Loucy (cell line): ENCODE measurements around the gene EPN2.

Experiments used
- H2AFZ ChIP-seq: fragments of 200-600 bp; sonication (generic); 2 replicates; pipeline ENCODE4 v1.6.0; 2016; ENCODE audit warnings: antibody characterized with exemption, mild to moderate bottlenecking, low read length, moderate library complexity
- H3F3A ChIP-seq: fragments of 200-600 bp; 2 replicates; pipeline ENCODE4 v1.6.0; 2016; ENCODE audit warnings: antibody characterized with exemption, low read depth, mild to moderate bottlenecking
- H3K27me3 ChIP-seq: fragments of 200-600 bp; sonication (generic); 2 replicates; pipeline ENCODE4 v1.6.1; 2014; ENCODE audit warnings: low read length, mild to moderate bottlenecking; ENCODE audit not compliant: insufficient read depth, poor library complexity, severe bottlenecking
- H3K36me3 ChIP-seq: fragments of 200-600 bp; sonication (generic); 2 replicates; pipeline ENCODE4 v1.6.1; 2016; ENCODE audit warnings: low read length; ENCODE audit not compliant: insufficient read depth
- H3K4me1 ChIP-seq: fragments of 200-600 bp; sonication (generic); 2 replicates; pipeline ENCODE4 v1.5.1; 2014; ENCODE audit warnings: low read length, mild to moderate bottlenecking; ENCODE audit not compliant: insufficient read depth, poor library complexity, severe bottlenecking
- H3K4me2 ChIP-seq: fragments of 200-600 bp; sonication (generic); 2 replicates; pipeline ENCODE4 v1.6.0; 2014; ENCODE audit warnings: antibody characterized with exemption, low read length, low read depth, mild to moderate bottlenecking; ENCODE audit not compliant: poor library complexity, severe bottlenecking
- H3K4me3 ChIP-seq: fragments of 200-600 bp; sonication (generic); 2 replicates; pipeline ENCODE4 v1.5.1; 2014; ENCODE audit warnings: low read length, mild to moderate bottlenecking, mixed read lengths; ENCODE audit not compliant: poor library complexity, severe bottlenecking
- H3K79me2 ChIP-seq: fragments of 200-600 bp; sonication (generic); 2 replicates; pipeline ENCODE4 v1.6.1; 2014; ENCODE audit warnings: low read length; ENCODE audit not compliant: insufficient read depth
- H3K9ac ChIP-seq: fragments of 200-600 bp; sonication (generic); 2 replicates; pipeline ENCODE4 v1.6.0; 2014; ENCODE audit warnings: mild to moderate bottlenecking, low read depth, low read length, moderate library complexity; ENCODE audit not compliant: poor library complexity, severe bottlenecking
- H3K9me2 ChIP-seq: fragments of 200-600 bp; sonication (generic); replicated peaks from 2 replicates; pipeline ENCODE4 v1.6.1; 2016; ENCODE audit warnings: low read depth, low read length, mixed read lengths
- H3K9me3 ChIP-seq: fragments of 200-600 bp; sonication (generic); 2 replicates; pipeline ENCODE4 v1.6.1; 2014; ENCODE audit warnings: mild to moderate bottlenecking, antibody characterized with exemption, low read length, low read depth; ENCODE audit not compliant: insufficient read depth
- H4K20me1 ChIP-seq: fragments of 200-600 bp; sonication (generic); 2 replicates; pipeline ENCODE4 v1.6.0; 2014; ENCODE audit warnings: antibody characterized with exemption, low read length, mild to moderate bottlenecking; ENCODE audit not compliant: insufficient read depth, poor library complexity, severe bottlenecking
- EZH2phosphoT487 ChIP-seq: fragments of 200-600 bp; IDR thresholded peaks from 2 replicates; pipeline ENCODE4 v1.6.1; 2018; ENCODE audit warnings: antibody characterized with exemption, mild to moderate bottlenecking, moderate library complexity, borderline replicate concordance
- TF ChIP-seq, protein P1 (sequence below): fragments of 200-600 bp; sonication (generic); conservative IDR thresholded peaks from 2 replicates; pipeline ENCODE4 v1.5.1; 2014; ENCODE audit warnings: mild to moderate bottlenecking, antibody characterized with exemption, low read length

EPN2 gene

DNA sequence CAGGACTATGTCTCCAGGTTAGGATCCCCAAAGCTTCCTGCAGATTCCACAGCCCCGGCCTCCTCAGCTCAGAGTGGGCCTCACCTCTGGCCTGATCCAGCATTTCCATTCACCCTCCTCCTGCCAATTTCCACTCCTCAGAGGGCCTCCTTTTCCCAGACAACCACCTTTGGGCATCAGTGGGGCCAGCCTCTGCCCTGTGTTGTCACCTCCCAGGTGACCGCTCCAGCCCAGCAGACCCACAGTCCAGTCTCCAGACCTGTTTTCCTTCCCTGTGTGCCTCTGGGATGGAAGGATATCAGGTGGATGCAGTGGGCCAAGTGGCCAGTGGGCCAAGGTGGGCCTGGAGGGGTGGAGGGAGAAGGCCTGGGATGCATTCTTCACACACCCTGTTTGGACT lies 92.7 kb downstream of the EPN2 start:
- Histone ChIP-seq H3K4me2 (no peak overlapping the region), H3F3A (no peaks in the 10 kb centered on the region), H2AFZ (no peak overlapping the region), H3K9me3 (no peaks in the 10 kb centered on the region), H4K20me1 (no peaks in the 10 kb centered on the region), H3K9ac (no peak overlapping the region), H3K9me2 (no peaks in the 10 kb centered on the region), H3K4me3 (no peak overlapping the region), H3K36me3 (no peaks in the 10 kb centered on the region), H3K27me3 (peaks cover 3% of the 10 kb centered on the region), H3K79me2 (no peaks in the 10 kb centered on the region), H3K4me1 (no peaks in the 10 kb centered on the region)
- TF ChIP-seq EZH2phosphoT487 = no peak
- TF ChIP-seq, protein P1, sequence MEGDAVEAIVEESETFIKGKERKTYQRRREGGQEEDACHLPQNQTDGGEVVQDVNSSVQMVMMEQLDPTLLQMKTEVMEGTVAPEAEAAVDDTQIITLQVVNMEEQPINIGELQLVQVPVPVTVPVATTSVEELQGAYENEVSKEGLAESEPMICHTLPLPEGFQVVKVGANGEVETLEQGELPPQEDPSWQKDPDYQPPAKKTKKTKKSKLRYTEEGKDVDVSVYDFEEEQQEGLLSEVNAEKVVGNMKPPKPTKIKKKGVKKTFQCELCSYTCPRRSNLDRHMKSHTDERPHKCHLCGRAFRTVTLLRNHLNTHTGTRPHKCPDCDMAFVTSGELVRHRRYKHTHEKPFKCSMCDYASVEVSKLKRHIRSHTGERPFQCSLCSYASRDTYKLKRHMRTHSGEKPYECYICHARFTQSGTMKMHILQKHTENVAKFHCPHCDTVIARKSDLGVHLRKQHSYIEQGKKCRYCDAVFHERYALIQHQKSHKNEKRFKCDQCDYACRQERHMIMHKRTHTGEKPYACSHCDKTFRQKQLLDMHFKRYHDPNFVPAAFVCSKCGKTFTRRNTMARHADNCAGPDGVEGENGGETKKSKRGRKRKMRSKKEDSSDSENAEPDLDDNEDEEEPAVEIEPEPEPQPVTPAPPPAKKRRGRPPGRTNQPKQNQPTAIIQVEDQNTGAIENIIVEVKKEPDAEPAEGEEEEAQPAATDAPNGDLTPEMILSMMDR = no peak

DNA sequence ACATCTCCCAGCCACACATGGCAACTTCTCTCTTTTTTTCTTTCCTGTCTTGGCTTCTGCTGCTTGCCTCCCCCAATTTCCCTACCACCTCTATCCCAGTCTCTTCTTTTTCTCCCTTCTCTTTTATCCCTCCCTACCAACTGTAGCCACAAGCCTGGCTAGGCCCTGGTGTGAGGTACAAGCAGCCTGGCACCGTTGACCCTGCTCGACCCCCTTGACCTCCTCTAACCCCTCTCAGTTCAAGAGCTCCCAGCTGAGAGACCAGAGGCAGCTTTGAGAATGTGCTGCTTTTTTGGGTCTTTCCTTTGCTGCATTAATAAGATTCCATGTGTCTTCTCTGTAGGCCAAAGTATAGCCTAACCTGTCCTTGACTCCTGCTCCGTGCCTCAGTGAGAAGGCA lies 93.1 kb downstream of the EPN2 start:
- Histone ChIP-seq H3F3A (no peaks in the 10 kb centered on the region), H3K4me2 (no peak overlapping the region), H3K9ac (no peak overlapping the region), H3K36me3 (no peaks in the 10 kb centered on the region), H3K4me1 (no peaks in the 10 kb centered on the region), H3K79me2 (no peaks in the 10 kb centered on the region), H3K9me3 (no peaks in the 10 kb centered on the region), H4K20me1 (no peaks in the 10 kb centered on the region), H2AFZ (no peak overlapping the region), H3K4me3 (no peak overlapping the region), H3K9me2 (no peaks in the 10 kb centered on the region), H3K27me3 (peaks cover 6% of the 10 kb centered on the region)
- TF ChIP-seq, protein P1 = no peak
- TF ChIP-seq EZH2phosphoT487 = no peak

DNA sequence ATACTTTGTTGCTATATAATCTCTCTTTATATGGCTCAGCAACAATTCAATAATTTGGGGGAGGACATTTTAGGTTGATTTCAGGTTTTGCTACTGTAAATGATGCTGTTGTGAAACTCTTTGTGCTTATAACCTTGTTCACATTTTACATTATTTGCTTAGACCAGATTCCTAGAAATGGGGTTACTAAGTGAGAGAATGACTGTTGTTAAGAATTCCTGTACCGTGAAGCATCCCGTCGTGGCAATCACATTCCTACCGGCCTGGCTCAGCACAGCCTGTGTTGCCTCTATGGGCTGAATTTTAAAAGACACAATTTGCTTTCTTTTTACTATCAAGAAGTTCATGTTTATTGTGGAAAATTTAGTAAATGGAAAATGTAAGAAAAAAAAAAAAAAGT lies 94.0 kb downstream of the EPN2 start:
- Histone ChIP-seq H3F3A (no peaks in the 10 kb centered on the region), H3K4me3 (no peak overlapping the region), H2AFZ (no peak overlapping the region), H3K4me2 (no peak overlapping the region), H3K27me3 (peaks cover 14% of the 10 kb centered on the region), H3K4me1 (no peaks in the 10 kb centered on the region), H3K9me3 (no peaks in the 10 kb centered on the region), H3K79me2 (no peaks in the 10 kb centered on the region), H3K36me3 (no peaks in the 10 kb centered on the region), H3K9ac (no peak overlapping the region), H3K9me2 (no peaks in the 10 kb centered on the region), H4K20me1 (no peaks in the 10 kb centered on the region)
- TF ChIP-seq EZH2phosphoT487 = no peak
- TF ChIP-seq, protein P1 = no peak
